HG02981 (cell line): Measurements from ENCODE around the gene ARHGAP42.
"Not testable (repeated sequence)": the region's sequence is repeated elsewhere in the genome, so short reads cannot be mapped to it uniquely, and the experiment has no call there.

Experiments
- ATAC-seq: cut with Tn5 transposase; IDR thresholded peaks from one replicate; pipeline ENCODE4 v1.9.1; 2021; ENCODE audit warnings: mild to moderate bottlenecking, moderate library complexity; ENCODE audit not compliant: unreplicated experiment

The ARHGAP42 gene, protein sequence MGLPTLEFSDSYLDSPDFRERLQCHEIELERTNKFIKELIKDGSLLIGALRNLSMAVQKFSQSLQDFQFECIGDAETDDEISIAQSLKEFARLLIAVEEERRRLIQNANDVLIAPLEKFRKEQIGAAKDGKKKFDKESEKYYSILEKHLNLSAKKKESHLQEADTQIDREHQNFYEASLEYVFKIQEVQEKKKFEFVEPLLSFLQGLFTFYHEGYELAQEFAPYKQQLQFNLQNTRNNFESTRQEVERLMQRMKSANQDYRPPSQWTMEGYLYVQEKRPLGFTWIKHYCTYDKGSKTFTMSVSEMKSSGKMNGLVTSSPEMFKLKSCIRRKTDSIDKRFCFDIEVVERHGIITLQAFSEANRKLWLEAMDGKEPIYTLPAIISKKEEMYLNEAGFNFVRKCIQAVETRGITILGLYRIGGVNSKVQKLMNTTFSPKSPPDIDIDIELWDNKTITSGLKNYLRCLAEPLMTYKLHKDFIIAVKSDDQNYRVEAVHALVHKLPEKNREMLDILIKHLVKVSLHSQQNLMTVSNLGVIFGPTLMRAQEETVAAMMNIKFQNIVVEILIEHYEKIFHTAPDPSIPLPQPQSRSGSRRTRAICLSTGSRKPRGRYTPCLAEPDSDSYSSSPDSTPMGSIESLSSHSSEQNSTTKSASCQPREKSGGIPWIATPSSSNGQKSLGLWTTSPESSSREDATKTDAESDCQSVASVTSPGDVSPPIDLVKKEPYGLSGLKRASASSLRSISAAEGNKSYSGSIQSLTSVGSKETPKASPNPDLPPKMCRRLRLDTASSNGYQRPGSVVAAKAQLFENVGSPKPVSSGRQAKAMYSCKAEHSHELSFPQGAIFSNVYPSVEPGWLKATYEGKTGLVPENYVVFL

DNA sequence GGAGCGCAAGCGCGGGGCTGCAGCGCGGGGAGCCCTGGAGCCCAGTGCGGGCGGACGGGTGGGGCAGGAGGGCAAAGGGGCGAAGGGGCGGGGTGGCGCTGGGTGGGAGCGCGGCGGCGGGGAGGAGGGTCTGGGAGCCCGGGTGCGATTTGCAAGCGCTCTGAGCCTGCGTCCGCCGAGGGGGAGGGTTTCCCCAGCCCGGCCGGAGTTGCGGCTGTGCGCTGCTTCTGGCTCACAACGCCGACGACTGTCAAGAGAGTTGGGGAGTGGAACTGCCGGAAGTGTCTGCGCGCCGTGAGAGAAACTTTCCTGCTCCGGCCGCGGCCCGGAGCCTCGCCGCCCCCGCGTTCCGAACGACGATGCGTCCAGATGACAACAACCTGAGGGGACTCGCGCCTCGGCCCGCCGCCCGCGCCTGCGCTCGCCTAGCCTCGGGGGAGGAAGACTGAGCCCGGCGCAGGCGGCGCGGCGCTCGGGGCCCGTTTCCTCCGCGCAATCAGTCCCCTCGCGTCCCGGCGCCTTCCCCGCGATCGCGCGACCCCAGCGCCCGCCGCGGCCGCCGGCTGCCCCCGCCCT, at the start of gene ARHGAP42:
TSS of gene ARHGAP42 (plus strand) at position 235 of the 576 bp plus-strand sequence. CDS start 391 bp downstream, outside the sequence.
- peak; percentile 71 for ATAC-seq

DNA sequence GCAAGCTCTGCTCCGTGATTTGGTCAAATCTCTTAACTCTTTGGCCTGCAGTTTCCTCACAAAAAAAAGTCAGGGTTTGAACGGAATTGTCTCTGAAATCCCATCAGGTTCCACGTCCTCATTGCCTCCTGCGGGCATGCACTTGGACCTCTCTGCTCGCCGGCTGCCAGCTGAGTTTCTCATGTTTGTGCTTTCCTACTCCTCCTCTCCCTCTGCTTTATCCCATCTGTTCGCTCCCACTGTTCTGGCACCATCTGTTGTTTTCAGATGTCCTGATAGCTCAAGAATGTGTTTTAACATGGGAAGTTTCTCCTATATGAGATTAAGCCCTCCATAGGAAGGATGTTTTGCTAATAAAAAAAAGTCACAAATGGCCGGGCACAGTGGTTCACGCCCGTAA, 49.4 kb upstream of the ARHGAP42 start:
- ATAC-seq: no peak

DNA sequence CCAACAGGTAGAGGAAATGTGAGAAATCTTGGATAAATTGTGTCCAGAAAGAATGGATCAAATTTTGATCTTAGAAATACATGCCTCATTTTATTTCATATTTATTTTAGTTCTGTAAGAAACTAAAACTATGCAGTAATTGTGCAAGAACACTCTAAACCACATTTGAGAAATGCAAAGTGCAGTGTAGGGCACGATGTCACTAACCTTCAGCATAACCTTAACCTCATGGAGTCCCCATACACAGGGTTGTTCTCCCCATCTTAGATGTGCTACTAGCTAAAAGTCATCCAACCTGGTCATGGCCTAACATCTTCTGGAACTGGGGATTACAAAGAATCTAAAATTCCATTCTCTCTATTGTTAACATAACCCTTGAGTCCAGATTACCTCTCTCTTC, 48.4 kb upstream of the ARHGAP42 start:
- ATAC-seq: no peak

DNA sequence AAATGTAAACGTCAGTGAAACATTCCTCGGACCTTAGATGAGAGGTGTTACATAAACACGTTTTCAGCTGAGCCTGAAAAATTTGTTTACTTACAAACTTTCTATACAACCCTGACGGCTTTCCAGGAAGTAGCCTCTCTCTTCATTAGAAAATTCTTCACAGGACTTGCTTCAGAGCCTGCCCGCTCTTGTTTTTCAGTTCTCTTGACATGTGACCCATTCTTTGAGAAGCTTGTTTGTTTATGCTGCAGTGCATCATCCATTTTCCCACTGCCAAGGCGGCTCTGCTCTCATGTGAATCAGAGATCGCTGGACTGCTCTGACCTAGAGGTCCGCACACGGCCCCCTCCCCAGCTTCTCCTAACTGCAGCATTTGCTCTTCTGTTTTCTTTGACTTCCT, 47.9 kb upstream of the ARHGAP42 start:
- ATAC-seq: no peak

DNA sequence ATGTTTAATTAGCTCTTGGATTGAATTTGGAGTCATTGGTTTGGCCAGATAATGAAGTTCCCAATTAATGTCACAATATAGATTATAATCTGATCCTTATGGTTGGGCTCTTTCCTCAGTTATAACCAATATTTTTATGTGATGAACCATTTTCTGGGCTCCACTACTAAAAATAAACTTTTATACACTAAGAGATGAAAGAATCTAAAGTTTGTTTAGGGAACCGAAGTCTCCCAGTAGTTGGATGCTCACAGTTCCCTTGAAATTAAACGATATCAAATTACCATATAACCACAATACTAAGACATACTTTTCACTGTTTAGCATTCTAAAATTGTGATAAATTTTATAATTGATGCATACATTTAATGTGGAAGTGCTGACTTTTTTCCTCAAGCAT, 47.0 kb upstream of the ARHGAP42 start:
- ATAC-seq: no peak

DNA sequence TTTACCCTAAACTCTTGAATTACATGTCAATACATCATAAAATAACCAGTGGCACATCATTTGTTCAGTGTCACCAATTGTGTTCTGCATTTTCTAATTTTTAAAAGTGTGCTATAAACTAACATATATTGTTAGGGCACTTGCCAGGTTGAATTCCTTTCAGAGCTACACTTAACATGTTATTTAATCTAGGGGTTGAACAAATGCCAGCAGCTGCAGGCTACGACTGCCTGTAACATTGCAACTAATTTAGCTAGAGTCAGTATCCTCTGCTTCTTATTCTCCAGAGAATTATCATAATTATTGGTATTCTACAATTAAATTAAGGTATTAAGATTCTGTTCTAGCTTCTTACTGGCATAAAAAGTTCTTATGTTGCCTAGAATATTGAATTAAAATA, 46.4 kb upstream of the ARHGAP42 start:
- no peak for ATAC-seq

DNA sequence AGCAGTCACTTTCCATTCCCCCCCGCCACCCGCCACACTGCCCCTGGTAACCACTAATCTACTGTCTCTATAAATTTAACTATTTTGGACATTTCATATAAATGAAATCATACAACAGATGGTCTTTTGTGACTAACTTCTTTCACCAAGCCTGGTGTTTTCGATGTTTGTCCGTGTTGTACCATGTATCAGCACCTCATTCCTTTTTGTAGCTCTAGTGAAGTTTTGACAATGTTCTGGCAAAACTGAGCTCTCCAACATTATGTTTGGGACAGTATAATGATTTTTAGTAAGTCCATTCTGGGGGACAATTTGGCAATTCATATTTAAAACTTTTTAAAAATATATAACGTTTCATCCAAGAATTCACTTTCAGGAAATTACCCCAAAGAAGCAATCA, 45.6 kb upstream of the ARHGAP42 start:
- ATAC-seq: no peak

DNA sequence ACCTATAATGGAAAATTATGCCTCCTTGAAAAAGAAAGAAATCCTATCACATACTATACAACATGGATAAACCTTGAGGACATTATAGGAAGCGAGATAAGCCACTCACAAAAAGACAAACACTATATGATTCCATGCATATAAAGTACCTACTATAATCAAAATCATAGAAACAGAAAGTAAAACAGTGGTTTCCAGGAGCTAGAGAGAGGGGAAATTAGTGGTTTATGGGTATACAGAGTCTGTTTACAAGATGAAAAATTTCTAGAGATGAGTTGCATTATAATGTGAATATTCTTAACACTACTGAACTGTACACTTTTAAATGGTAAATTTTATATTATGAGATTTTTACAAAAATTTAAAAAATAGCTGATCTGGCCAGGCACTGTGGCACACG, 40.5 kb upstream of the ARHGAP42 start:
- ATAC-seq: no peak

DNA sequence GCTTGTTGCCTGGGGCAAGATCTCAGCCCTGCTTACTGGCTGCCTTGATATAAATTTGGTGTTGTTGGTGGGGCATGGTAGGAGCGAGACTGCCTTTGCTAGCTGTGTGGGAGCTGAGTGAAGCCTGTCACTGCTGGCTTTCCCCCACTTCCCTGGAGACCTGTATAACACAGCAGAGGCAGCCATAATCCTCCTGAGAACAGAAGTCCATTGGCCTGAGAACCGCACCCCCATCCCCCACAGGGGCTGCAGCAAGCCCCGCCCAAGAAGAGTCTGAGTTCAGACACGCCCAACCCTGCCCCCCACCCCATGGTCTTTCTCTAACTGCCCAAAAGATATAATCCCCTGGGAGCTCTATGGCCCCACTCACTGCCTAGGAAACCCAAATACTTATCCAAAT, 39.2 kb upstream of the ARHGAP42 start:
- no peak for ATAC-seq

DNA sequence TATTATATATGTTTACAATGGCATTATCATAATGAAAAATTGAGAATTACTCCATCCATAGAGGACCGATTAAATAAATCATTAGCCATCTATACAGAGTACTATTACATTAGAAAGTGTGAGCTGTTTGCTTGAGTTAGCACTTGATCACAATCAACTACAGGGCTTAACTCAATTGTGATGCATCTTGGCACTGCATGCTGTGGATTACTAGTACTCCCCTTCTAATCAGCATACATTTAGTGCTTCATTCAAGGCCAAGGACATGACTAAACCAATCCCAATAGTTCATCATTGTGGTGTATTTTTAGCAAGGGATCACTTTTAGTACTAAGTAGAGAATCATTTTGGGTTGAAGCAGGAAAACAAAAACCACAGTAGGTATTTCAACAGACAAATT, 23.5 kb upstream of the ARHGAP42 start:
- ATAC-seq: no peak

DNA sequence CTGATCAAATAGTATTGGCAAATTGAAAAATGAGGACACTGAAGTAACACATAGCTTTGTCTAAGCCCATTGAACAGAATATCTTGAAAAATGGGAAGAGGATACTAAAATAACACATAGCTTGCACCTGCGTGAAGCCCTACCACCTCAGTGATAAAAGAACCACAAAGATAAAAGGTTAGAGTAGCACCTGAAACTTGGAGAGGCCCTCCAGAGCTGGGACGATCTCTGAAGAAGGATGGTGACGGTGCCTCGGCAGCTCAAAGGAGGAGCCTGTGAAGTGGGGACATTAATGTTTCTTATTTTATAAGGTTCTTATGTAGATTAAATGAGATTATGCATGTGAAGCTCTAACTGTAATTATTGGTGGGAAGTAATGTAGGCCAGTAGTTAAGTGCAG, 23.1 kb upstream of the ARHGAP42 start:
- no peak for ATAC-seq

DNA sequence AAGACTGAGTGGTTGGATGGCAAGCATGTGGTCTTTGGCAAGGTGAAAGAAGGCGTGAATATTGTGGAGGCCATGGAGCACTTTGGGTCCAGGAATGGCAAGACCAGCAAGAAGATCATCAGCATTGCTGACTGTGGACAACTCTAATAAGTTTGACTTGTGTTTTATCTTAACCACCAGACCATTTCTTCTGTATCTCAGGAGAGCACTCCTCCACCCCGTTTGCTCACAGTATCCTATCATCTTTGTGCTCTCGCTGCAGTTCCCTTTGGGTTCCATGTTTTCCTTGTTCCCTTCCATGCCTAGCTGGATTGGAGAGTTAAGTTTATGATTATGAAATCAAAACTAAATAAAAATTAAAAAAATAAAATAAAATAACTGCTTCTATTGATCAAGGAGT, 20.3 kb upstream of the ARHGAP42 start:
- ATAC-seq: not testable (repeated sequence)

DNA sequence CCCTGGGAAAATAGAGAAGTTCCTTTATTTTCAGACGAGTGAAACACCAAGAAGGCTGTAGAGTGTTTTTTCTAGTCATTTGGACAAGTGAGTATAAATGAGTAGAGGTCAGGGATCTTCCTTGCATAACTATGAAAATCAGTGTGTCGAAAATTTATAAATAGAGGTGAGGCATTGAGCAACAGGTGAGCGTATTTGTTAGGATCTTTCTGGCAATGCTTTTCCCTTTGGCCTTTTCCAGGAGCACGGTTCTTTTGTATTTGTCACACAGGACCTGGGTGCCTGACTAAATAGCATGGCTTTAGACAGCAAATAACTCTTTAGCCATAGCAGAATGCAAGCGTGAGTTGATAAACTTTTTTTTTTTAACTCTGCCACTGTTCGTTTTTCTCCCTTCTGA, 19.6 kb upstream of the ARHGAP42 start:
- no peak for ATAC-seq

DNA sequence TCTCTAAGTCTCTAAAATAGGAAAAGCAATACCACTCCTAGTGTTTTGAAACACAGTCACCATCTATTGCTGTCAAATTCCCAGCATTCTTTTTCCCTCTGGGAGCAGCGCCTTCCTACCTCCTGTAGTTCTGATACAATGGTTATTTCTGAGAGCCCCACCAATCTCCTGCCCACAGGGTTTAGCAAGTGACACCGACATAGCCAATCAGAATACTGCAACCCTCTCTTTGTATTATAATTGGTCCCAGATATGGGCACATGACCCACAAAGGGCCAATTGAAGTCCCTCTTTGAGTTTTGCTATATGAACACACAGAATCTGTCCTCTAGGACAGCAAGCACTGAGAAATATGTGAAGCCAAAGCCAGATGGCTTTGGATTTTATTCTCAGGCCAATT, 16.9 kb upstream of the ARHGAP42 start:
- no peak for ATAC-seq

DNA sequence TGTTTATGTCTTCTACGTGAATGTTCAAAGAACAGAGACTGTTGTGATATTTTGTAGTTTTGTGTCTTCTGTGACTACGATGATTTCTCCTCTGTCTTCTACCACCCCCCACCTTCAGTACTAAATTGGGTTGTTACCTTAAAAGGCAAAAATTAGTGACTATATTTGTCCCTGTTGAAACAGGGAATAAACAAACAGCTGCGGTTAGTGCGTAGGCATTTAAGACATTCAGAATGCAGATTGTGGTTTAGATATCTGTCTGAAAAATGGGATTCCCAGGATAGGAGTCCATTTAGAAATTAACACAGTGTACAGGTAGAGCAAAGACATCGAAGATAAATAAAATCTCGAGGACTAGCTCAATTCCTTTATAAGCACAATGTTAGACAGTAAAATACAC, 15.6 kb upstream of the ARHGAP42 start:
- ATAC-seq: no peak

DNA sequence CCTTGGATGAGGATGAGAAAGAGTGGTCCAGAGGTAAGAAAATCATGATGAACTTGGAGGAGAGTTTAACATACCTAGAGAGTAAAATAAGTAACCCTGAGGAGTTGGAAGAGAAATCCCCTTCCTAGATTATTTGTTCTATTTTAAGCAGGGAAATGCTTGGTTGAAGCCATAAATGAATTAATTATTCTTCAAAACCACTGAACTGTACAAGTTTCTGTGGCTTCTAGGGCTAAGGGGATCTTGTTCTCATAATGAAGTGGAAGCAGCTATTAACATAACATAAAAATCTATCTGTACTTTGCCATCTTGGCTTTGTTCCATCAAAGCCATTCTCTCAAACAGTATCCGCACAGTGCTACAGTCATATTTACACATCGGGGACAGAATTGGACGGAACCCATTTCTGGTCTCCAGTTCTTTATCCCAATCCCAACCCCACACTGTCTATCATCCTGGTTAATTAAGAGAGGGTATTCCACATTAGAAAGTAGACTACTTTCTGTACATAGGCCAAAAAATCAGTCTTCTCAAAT, 14.5 kb upstream of the ARHGAP42 start:
- ATAC-seq: no peak

DNA sequence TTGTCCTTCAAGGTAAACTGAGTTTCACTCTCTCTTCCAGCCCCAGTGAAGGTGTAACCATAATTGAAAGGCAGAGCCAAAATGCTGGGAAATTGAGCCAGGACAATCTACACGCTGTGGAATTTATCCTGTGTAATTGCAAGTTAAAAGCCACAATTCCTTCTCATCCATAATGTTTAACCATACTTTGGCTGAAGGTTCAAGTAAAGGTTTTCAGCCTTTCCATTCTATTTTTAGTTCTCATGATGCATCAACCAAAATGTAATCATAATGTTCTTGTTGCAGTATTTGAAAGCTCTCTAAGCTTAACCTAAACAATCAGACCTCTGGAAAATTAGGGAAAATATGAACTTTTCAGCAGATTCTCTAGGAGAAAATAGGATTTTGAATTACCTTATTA, 14.0 kb upstream of the ARHGAP42 start:
- ATAC-seq: no peak

DNA sequence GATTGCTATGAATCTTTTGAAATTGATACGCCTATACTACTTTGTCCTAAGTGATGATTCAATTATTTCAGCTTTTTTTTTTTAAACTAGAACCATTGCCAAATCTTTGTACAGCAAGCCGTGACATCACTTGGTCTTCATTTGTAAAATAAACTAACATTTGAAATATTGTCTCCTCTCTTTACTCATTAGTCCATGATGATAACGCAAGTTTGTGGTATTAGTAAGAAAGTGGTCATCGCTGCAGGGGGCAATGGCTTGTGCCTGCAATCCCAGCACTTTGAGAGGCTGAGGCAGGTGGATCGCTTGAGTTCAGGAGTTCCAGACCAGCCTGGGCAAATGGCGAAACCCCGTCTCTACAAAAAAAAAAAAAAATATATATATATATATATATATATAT, 12.9 kb upstream of the ARHGAP42 start:
- no peak for ATAC-seq

DNA sequence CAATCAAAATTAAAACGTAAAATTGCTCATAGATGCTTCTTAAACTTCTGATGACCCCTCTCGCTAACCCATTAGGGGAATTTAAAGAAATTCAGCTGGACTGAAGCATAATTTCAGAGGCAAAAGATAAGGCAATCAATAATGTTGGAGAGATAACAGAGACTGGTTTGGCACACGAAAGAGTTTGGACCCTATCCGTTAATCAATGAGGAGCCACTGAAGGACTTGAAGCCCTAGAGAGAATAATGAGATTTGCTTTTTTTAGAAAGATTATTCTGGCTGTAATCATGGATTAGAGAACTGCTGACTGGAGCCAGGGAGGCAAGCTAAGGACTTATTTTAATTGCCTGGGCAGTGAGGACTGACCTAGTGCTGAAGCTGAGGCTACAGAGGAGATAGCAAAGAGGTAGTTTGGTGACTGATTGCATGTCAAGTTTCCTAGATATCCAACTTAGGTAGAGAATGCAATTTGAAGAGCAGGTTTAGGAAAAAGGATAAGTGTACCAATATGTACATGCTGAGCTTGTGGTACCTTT, 11.9 kb upstream of the ARHGAP42 start:
- no peak for ATAC-seq

DNA sequence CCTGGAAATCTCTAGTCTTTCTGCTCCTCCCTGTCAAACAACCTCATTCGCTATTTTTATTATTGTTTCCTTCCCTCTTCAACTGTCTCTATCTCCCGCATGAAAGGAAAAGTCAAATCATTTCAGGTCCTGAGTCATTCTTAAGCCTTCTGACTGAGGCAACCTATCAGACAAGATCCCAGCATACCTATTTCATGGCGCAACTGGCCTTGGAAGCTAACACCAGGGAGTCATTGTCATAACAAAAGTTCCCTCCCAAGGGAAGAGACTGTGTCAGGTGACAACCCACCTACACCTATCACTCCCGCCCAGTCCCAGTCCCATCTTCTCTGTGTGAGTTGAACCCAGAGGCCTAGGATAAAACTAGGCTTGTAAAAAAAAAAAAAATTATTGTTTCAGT, 10.2 kb upstream of the ARHGAP42 start:
- no peak for ATAC-seq

DNA sequence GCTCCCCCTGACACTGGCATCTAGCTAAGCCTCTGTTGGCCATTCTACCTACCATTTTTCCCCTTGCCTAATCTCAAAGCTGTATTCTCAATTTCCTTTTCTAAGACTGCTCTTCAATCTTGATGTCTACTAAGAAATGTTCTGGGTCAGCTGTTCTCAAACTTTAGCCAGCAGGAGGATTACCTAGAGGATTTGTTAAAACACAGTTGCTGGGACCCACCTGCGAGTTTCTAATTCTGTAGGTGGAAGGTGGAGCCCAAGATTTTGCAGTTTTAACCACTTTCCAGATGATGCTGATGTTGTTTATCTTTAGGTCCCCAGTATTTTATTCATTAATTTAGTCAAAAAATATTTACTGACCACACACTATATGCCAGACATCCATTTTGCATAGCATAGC, 9.3 kb upstream of the ARHGAP42 start:
- no peak for ATAC-seq
